Measurements from ENCODE around the gene EXOC6B.

GRCh38 chr2:72131371-72131891 is 694.4 kb downstream of the EXOC6B start:
- TF ChIP-seq CTCF (IDR thresholded peaks at IDR 0.05; ENCODE audit: low read length), result no peak
- no peak for TF ChIP-seq EZH2phosphoT487 (IDR thresholded peaks at IDR 0.05; ENCODE audit: low read length)

Data from MM.1S (cell line).